IMR-90 (cell line): ENCODE data around the gene TM7SF3. TPM values are rescaled to one million over a fixed set of nuclear protein-coding genes. Genes with fewer than 3 reads are reported as not detected.
A peak's percentile ranks its signal among the peaks of the same experiment; 100 is the strongest.

Experiments used
- ATAC-seq: fragments of 200-7000 bp; cut with Tn5 transposase; 2 replicates; pipeline ENCODE4 v1.9.1; 2020; ENCODE audit warnings: low read depth, mild to moderate bottlenecking, moderate library complexity
- BruUV-seq: library from RNA; stranded (reverse); fragments of 400-500 nt; replicated peaks from 2 replicates; lab custom pipeline; 2021; lab: Mats Ljungman, UMichigan
- CTCF ChIA-PET: fragments of 300-600 bp; formaldehyde crosslinking; extraction: SDS; loops from one replicate; lab custom pipeline; 2021; ENCODE audit warnings: antibody characterized with exemption; lab: Yijun Ruan, JAX
- POLR2A ChIA-PET: fragments of 300-600 bp; sonication (Branson Sonifier 250); formaldehyde crosslinking; loops from one replicate; lab custom pipeline; 2022; ENCODE audit warnings: antibody characterized with exemption; ENCODE audit not compliant: unreplicated experiment; lab: Charles Lee
- DNase-seq: peaks from one replicate; pipeline ENCODE4 v3.0.0; 2013
- H2AFZ ChIP-seq: replicated peaks from 2 replicates; pipeline ENCODE3; 2013; ENCODE audit warnings: low read length, mild to moderate bottlenecking; ENCODE audit not compliant: poor library complexity
- H2AK5ac ChIP-seq: 2 replicates; pipeline ENCODE4 v1.6.1; 2013; ENCODE audit warnings: low read depth, low read length, inconsistent platforms
- H2AK9ac ChIP-seq: replicated peaks from 2 replicates; pipeline ENCODE3; 2013; ENCODE audit warnings: mild to moderate bottlenecking, low read depth, low read length, moderate library complexity; ENCODE audit not compliant: poor library complexity
- H2BK120ac ChIP-seq: 2 replicates; pipeline ENCODE4 v1.6.1; 2013; ENCODE audit warnings: low read depth, low read length, inconsistent platforms
- H2BK15ac ChIP-seq: 3 replicates; pipeline ENCODE4 v1.6.1; 2013; ENCODE audit warnings: low read depth, low read length, inconsistent platforms
- H2BK20ac ChIP-seq: 2 replicates; pipeline ENCODE4 v1.6.1; 2013; ENCODE audit warnings: low read depth, mild to moderate bottlenecking, inconsistent platforms, low read length, moderate library complexity
- H2BK5ac ChIP-seq: 2 replicates; pipeline ENCODE4 v1.6.1; 2013; ENCODE audit warnings: mild to moderate bottlenecking, low read depth, low read length, inconsistent platforms; ENCODE audit not compliant: poor library complexity, severe bottlenecking
- H3K14ac ChIP-seq: replicated peaks from 2 replicates; pipeline ENCODE4 v1.6.1; 2013; ENCODE audit warnings: low read depth, low read length, inconsistent platforms
- H3K18ac ChIP-seq: 2 replicates; pipeline ENCODE4 v1.6.1; 2013; ENCODE audit warnings: low read depth, low read length, control low read depth
- H3K23ac ChIP-seq: 2 replicates; pipeline ENCODE4 v1.6.1; 2013; ENCODE audit warnings: low read depth, low read length, inconsistent platforms
- H3K27ac ChIP-seq: 2 replicates; pipeline ENCODE4 v1.5.1; 2013; ENCODE audit warnings: mild to moderate bottlenecking, control low read depth, low read length; ENCODE audit not compliant: insufficient read depth
- H3K27me3 ChIP-seq: 2 replicates; pipeline ENCODE4 v1.6.1; 2013; ENCODE audit warnings: low read length; ENCODE audit not compliant: control insufficient read depth, insufficient read depth
- H3K36me3 ChIP-seq: 2 replicates; pipeline ENCODE4 v1.6.1; 2013; ENCODE audit warnings: low read length, mixed read lengths; ENCODE audit not compliant: control insufficient read depth, insufficient read depth
- H3K4ac ChIP-seq: 2 replicates; pipeline ENCODE4 v1.6.1; 2013; ENCODE audit warnings: low read depth, low read length, inconsistent platforms
- H3K4me1 ChIP-seq: 2 replicates; pipeline ENCODE4 v1.6.1; 2013; ENCODE audit warnings: low read length, mixed read lengths; ENCODE audit not compliant: control insufficient read depth, insufficient read depth
- H3K4me2 ChIP-seq: 2 replicates; pipeline ENCODE4 v1.6.1; 2013; ENCODE audit warnings: low read depth, mild to moderate bottlenecking, control low read depth, low read length, moderate library complexity
- H3K4me3 ChIP-seq: 2 replicates; pipeline ENCODE4 v1.5.1; 2013; ENCODE audit warnings: low read depth, mild to moderate bottlenecking, control low read depth, low read length, moderate library complexity; ENCODE audit not compliant: insufficient read depth
- H3K56ac ChIP-seq: 2 replicates; pipeline ENCODE4 v1.6.1; 2013; ENCODE audit warnings: low read length, inconsistent platforms; ENCODE audit not compliant: insufficient read depth; ENCODE audit errors: extremely low read depth
- H3K79me1 ChIP-seq, 2 experiments: 2 replicates each; pipeline ENCODE4 v1.6.1; 2013; ENCODE audit warnings: low read length in 2 of 2, inconsistent platforms in 1 of 2, low read depth in 1 of 2
- H3K9ac ChIP-seq: 2 replicates; pipeline ENCODE4 v1.6.1; 2013; ENCODE audit warnings: low read depth, low read length, control low read depth
- H3K9me1 ChIP-seq: 2 replicates; pipeline ENCODE4 v1.6.1; 2013; ENCODE audit warnings: low read length, inconsistent platforms; ENCODE audit not compliant: insufficient read depth
- H3K9me3 ChIP-seq: 2 replicates; pipeline ENCODE4 v1.6.1; 2013; ENCODE audit warnings: low read length; ENCODE audit not compliant: control insufficient read depth, insufficient read depth
- H4K20me1 ChIP-seq: 2 replicates; pipeline ENCODE4 v1.6.1; 2013; ENCODE audit warnings: low read length, inconsistent platforms; ENCODE audit not compliant: insufficient read depth
- H4K5ac ChIP-seq: 2 replicates; pipeline ENCODE4 v1.6.1; 2013; ENCODE audit warnings: mild to moderate bottlenecking, low read depth, low read length, control low read depth
- H4K8ac ChIP-seq, 2 experiments: 2 replicates each; pipeline ENCODE4 v1.6.1; 2013; ENCODE audit warnings: low read depth in 2 of 2, low read length in 2 of 2, control low read depth in 1 of 2, inconsistent platforms in 1 of 2
- H4K91ac ChIP-seq: 2 replicates; pipeline ENCODE4 v1.6.1; 2013; ENCODE audit warnings: low read depth, low read length, inconsistent platforms; ENCODE audit not compliant: insufficient read depth
- BHLHE40 ChIP-seq: fragments of 150-350 bp; IDR thresholded peaks from 2 replicates; pipeline ENCODE4 v1.6.1; 2016; ENCODE audit warnings: mild to moderate bottlenecking, low read depth, low read length
- CHD1 ChIP-seq: IDR thresholded peaks from 2 replicates; pipeline ENCODE4 v1.6.1; 2012; ENCODE audit warnings: low read depth, low read length, improper control_type of control experiment
- MAZ ChIP-seq: IDR thresholded peaks from 2 replicates; pipeline ENCODE4 v1.6.1; 2012; ENCODE audit warnings: low read depth, mild to moderate bottlenecking, low read length, improper control_type of control experiment, moderate library complexity, borderline replicate concordance
- NFE2L2 ChIP-seq: fragments of 150-350 bp; IDR thresholded peaks from 2 replicates; pipeline ENCODE4 v1.6.1; 2016; ENCODE audit warnings: low read depth, mild to moderate bottlenecking, low read length
- RAD21 ChIP-seq: IDR thresholded peaks from 2 replicates; pipeline ENCODE4 v1.6.1; 2012; ENCODE audit warnings: low read length, improper control_type of control experiment
- RFX5 ChIP-seq: IDR thresholded peaks from 2 replicates; pipeline ENCODE4 v1.8.0; 2012; ENCODE audit warnings: low read depth, mild to moderate bottlenecking, low read length, moderate library complexity
- SMC3 ChIP-seq: fragments of 150-350 bp; IDR thresholded peaks from 2 replicates; pipeline ENCODE4 v1.6.1; 2016; ENCODE audit warnings: low read depth, mild to moderate bottlenecking, antibody characterized with exemption, low read length, moderate library complexity
- WGBS, 2 experiments: methylation state at CpG; one replicate each; pipeline versions ENCODE4 v1.1.5 to v1.1.7; 2013; ENCODE audit warnings: missing lambda C conversion rate in 2 of 2; ENCODE audit not compliant: insufficient read length in 1 of 2; ENCODE audit errors: extremely low coverage in 2 of 2; 5-methylcytosine and 5-hydroxymethylcytosine counted together
- dilution Hi-C: fragments of 300-500 bp; cut with HindIII; formaldehyde crosslinking; loops from one replicate; pipeline ENCODE4 v1.14.3; 2018; ENCODE audit warnings: low sequenced_read_pairs; ENCODE audit not compliant: unreplicated experiment
- in situ Hi-C: fragments of 300-500 bp; cut with MboI; formaldehyde crosslinking; loops from 3 replicates; pipeline ENCODE4 v1.14.3; 2019; ENCODE audit warnings: low sequenced_read_pairs, inconsistent platforms, mixed read lengths
- intact Hi-C: fragments of 100-400 bp; cut with micrococcal nuclease; formaldehyde crosslinking; loops from 2 replicates; pipeline ENCODE4 v1.10.0; 2022
- polyA plus RNA-seq, 3 experiments: library from polyadenylated mRNA; depleted of rRNA; stranded (reverse); fragments of >200 nt; gene quantifications; 2 replicates each; pipeline ENCODE4 v1.2.3, GENCODE V29; 2012; ENCODE audit warnings: low replicate concordance in 1 of 3
- total RNA-seq: library from RNA; depleted of rRNA; stranded (reverse); fragments of >200 nt; gene quantifications from 2 replicates; pipeline ENCODE4 v1.2.3, GENCODE V29; 2012
- TF ChIP-seq, protein P1 (sequence below): fragments of 150-350 bp; IDR thresholded peaks from 2 replicates; pipeline ENCODE4 v1.6.1; 2017; ENCODE audit warnings: mild to moderate bottlenecking, antibody characterized with exemption, low read length, low read depth
- TF ChIP-seq, protein P2 (sequence below): conservative IDR thresholded peaks from 2 replicates; pipeline ENCODE4 v1.5.1; 2012; ENCODE audit warnings: mild to moderate bottlenecking, low read depth, low read length, improper control_type of control experiment

Gene TM7SF3
- total and polyA plus RNA-seq, 2 of the 4 experiments (the other 2 are of a cell fraction) = 35.3 to 46.6 TPM

DNA sequence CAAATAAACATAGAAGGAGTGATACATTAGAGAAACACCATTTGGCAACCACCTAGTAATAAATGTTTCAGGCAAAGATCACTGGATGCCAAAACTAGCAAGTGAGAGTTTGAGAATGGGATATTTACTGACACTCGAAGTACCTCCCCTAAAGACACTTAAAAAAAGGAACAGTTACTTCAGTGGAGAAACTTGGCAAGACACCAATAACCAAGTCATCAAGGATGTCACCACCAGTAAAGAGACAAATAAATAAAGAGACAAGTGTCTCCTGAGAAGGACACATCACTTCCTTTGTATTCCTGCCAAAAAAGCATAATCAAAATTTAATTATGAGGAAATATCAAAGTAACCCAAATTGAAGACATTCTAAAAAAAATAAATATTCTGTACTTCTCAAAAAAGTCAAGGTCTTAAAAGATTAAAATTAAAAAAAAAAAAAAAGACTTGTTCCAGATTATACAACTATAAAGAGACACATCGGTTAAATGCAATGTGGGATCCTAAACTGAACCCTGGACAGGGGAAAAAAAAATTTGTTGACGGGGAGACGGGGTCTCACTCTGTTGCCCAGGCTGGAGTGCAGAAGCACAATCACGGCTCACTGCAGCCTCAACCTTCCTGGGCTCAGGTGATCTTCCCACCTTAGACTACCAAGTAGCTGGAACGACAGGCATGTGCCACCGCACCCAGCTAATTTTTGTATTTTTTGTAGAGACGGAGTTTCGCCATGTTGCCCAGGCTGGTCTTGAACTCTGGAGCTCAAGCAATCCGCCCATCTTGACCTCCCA lies 26.4 kb downstream of the TM7SF3 start:
- H2BK15ac ChIP-seq = no peak overlapping the region
- no peak overlapping the region for H2BK20ac ChIP-seq
- H3K9ac ChIP-seq = no peak overlapping the region
- H3K23ac ChIP-seq = no peak overlapping the region
- H3K9me1 ChIP-seq = peaks cover 4% of the 10 kb centered on the region; the same call in 1 of the 2 replicates
- no peak overlapping the region for H3K14ac ChIP-seq
- dilution Hi-C loops (no loop called here), intact Hi-C loops (no loop called here), in situ Hi-C loops (no loop called here)
- TF ChIP-seq MAZ (no peak), RFX5 (no peak), NFE2L2 (no peak), RAD21 (no peak), BHLHE40 (no peak), SMC3 (no peak), CHD1 (no peak)
- TF ChIP-seq, protein P1, sequence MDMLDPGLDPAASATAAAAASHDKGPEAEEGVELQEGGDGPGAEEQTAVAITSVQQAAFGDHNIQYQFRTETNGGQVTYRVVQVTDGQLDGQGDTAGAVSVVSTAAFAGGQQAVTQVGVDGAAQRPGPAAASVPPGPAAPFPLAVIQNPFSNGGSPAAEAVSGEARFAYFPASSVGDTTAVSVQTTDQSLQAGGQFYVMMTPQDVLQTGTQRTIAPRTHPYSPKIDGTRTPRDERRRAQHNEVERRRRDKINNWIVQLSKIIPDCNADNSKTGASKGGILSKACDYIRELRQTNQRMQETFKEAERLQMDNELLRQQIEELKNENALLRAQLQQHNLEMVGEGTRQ = no peak
- TF ChIP-seq, protein P2, sequence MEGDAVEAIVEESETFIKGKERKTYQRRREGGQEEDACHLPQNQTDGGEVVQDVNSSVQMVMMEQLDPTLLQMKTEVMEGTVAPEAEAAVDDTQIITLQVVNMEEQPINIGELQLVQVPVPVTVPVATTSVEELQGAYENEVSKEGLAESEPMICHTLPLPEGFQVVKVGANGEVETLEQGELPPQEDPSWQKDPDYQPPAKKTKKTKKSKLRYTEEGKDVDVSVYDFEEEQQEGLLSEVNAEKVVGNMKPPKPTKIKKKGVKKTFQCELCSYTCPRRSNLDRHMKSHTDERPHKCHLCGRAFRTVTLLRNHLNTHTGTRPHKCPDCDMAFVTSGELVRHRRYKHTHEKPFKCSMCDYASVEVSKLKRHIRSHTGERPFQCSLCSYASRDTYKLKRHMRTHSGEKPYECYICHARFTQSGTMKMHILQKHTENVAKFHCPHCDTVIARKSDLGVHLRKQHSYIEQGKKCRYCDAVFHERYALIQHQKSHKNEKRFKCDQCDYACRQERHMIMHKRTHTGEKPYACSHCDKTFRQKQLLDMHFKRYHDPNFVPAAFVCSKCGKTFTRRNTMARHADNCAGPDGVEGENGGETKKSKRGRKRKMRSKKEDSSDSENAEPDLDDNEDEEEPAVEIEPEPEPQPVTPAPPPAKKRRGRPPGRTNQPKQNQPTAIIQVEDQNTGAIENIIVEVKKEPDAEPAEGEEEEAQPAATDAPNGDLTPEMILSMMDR = no peak
- DNase-seq = peak; percentile 17
- no peak overlapping the region for H2AK5ac ChIP-seq
- peaks cover 4% of the 10 kb centered on the region; the same call in 1 of the 2 replicates for H3K36me3 ChIP-seq
- no peak overlapping the region for H2BK5ac ChIP-seq
- H3K56ac ChIP-seq = no peak overlapping the region
- no peak overlapping the region for H2AFZ ChIP-seq
- no peaks in the 10 kb centered on the region; the same call in 1 of the 2 replicates for H4K20me1 ChIP-seq
- H4K5ac ChIP-seq = no peak overlapping the region
- H2AK9ac ChIP-seq = no peak overlapping the region
- 90% methylated on average over 2 of the region's 10 CpGs; no CpG with 5 or more reads in 1 of the 2 experiments for WGBS, 2 experiments
- POLR2A ChIA-PET = interaction anchor here (0.7 kb wide), 1 partner anchor 670 kb away, joined by 6 read pairs; no protein-coding TSS in a partner anchor
- H4K8ac ChIP-seq = no peak overlapping the region
- CTCF ChIA-PET = no interaction called here
- ATAC-seq = peak; percentile 21; the same call in 1 of the 2 replicates
- peaks cover 3 to 6% of the 10 kb centered on the region in 2 experiments; a peak in 3 of 4 replicates for H3K79me1 ChIP-seq
- no peaks in the 10 kb centered on the region for H3K9me3 ChIP-seq
- H3K27me3 ChIP-seq = no peaks in the 10 kb centered on the region
- H3K4me1 ChIP-seq = no peaks in the 10 kb centered on the region
- no peak overlapping the region for H3K27ac ChIP-seq
- no peak overlapping the region for H3K4me2 ChIP-seq
- no peak overlapping the region for H4K91ac ChIP-seq
- H3K4ac ChIP-seq = no peak overlapping the region
- no peak overlapping the region for H2BK120ac ChIP-seq
- no TSS peak for BruUV-seq
- H3K18ac ChIP-seq = no peak overlapping the region
- H3K4me3 ChIP-seq = no peak overlapping the region
